Neural progenitor cell (in vitro differentiated cells): ENCODE data around the gene ATP1B3.

Experiments
- CTCF ChIP-seq: fragments of 200-600 bp; sonication (generic); IDR thresholded peaks from 2 replicates; pipeline ENCODE4 v1.5.1; 2017; ENCODE audit warnings: antibody characterized with exemption, mild to moderate bottlenecking
- EZH2phosphoT487 ChIP-seq: fragments of 200-600 bp; sonication (generic); IDR thresholded peaks from 2 replicates; pipeline ENCODE4 v1.6.1; 2017; ENCODE audit warnings: antibody characterized with exemption

DNA sequence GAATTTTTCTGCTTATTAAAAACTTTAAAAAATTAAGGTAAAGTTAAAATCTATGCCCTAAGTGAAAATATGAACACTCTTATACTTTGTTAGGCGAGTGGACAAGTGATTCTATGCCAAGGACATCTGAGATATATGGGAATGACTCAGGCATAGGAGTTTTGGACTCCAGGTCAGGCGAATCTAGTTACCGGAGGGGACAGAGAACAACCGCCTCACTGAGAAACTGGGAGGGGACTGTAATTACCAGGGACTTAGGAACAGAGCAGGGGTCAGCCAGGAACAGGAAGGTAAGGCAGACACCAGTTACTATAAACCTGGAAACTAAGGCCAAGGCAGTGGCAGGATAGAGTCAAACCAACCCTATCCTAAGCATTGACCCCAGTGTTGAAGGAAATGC is 16.8 kb upstream of the ATP1B3 start:
- TF ChIP-seq CTCF, result no peak
- no peak for TF ChIP-seq EZH2phosphoT487
